ENCODE measurements around the gene CAPN5. TPM values are rescaled to one million over a fixed set of nuclear protein-coding genes. Genes with fewer than 3 reads are reported as not detected.

Gene CAPN5
- total and polyA plus RNA-seq, 2 experiments from 2014 or later: 10.2 to 32.2 TPM

DNA sequence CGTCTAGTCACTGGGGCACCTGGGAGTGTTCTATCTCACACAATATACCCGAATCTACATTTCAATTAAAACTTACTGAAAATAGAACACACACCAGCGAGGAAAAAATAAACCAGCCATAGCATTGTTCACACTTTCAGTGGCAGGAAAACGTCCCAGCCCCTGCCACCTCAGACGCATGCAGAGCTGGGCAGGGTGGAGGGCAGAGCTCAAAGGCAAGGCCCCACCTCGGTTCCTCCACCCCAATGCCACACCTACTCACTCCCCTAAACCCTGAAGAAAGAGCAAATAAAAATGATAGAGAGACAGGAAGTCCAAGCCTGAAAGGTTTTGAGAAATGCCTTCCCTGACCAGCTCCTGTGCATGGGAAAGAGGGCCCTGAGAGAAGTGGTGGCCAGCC, 17.7 kb upstream of the CAPN5 start (continued):
- TF ChIP-seq, protein P1, sequence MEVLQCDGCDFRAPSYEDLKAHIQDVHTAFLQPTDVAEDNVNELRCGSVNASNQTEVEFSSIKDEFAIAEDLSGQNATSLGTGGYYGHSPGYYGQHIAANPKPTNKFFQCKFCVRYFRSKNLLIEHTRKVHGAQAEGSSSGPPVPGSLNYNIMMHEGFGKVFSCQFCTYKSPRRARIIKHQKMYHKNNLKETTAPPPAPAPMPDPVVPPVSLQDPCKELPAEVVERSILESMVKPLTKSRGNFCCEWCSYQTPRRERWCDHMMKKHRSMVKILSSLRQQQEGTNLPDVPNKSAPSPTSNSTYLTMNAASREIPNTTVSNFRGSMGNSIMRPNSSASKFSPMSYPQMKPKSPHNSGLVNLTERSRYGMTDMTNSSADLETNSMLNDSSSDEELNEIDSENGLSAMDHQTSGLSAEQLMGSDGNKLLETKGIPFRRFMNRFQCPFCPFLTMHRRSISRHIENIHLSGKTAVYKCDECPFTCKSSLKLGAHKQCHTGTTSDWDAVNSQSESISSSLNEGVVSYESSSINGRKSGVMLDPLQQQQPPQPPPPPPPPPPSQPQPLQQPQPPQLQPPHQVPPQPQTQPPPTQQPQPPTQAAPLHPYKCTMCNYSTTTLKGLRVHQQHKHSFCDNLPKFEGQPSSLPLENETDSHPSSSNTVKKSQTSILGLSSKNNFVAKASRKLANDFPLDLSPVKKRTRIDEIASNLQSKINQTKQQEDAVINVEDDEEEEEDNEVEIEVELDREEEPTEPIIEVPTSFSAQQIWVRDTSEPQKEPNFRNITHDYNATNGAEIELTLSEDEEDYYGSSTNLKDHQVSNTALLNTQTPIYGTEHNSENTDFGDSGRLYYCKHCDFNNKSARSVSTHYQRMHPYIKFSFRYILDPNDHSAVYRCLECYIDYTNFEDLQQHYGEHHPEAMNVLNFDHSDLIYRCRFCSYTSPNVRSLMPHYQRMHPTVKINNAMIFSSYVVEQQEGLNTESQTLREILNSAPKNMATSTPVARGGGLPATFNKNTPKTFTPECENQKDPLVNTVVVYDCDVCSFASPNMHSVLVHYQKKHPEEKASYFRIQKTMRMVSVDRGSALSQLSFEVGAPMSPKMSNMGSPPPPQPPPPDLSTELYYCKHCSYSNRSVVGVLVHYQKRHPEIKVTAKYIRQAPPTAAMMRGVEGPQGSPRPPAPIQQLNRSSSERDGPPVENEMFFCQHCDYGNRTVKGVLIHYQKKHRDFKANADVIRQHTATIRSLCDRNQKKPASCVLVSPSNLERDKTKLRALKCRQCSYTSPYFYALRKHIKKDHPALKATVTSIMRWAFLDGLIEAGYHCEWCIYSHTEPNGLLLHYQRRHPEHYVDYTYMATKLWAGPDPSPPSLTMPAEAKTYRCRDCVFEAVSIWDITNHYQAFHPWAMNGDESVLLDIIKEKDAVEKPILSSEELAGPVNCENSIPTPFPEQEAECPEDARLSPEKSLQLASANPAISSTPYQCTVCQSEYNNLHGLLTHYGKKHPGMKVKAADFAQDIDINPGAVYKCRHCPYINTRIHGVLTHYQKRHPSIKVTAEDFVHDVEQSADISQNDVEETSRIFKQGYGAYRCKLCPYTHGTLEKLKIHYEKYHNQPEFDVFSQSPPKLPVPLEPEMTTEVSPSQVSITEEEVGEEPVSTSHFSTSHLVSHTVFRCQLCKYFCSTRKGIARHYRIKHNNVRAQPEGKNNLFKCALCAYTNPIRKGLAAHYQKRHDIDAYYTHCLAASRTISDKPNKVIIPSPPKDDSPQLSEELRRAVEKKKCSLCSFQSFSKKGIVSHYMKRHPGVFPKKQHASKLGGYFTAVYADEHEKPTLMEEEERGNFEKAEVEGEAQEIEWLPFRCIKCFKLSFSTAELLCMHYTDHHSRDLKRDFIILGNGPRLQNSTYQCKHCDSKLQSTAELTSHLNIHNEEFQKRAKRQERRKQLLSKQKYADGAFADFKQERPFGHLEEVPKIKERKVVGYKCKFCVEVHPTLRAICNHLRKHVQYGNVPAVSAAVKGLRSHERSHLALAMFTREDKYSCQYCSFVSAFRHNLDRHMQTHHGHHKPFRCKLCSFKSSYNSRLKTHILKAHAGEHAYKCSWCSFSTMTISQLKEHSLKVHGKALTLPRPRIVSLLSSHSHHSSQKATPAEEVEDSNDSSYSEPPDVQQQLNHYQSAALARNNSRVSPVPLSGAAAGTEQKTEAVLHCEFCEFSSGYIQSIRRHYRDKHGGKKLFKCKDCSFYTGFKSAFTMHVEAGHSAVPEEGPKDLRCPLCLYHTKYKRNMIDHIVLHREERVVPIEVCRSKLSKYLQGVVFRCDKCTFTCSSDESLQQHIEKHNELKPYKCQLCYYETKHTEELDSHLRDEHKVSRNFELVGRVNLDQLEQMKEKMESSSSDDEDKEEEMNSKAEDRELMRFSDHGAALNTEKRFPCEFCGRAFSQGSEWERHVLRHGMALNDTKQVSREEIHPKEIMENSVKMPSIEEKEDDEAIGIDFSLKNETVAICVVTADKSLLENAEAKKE (CRISPR knock-in tag; IDR thresholded peaks at IDR 0.05): no peak
- TF ChIP-seq EZH2 (IDR thresholded peaks at IDR 0.05; ENCODE audit: low read depth, unreplicated experiment): no peak
- TF ChIP-seq STAT1 (IDR thresholded peaks at IDR 0.05; ENCODE audit: unreplicated experiment): no peak
- no peak for TF ChIP-seq EZH2phosphoT487 (IDR thresholded peaks at IDR 0.05; ENCODE audit: unreplicated experiment)
- TF ChIP-seq ZNF331 (CRISPR knock-in tag; IDR thresholded peaks at IDR 0.05; ENCODE audit: low read depth): no peak
- TF ChIP-seq JUNB (IDR thresholded peaks at IDR 0.05; ENCODE audit: unreplicated experiment): no peak
- TF ChIP-seq POLR2AphosphoS5 (IDR thresholded peaks at IDR 0.05; ENCODE audit: low read depth): no peak
- TF ChIP-seq, protein P2, sequence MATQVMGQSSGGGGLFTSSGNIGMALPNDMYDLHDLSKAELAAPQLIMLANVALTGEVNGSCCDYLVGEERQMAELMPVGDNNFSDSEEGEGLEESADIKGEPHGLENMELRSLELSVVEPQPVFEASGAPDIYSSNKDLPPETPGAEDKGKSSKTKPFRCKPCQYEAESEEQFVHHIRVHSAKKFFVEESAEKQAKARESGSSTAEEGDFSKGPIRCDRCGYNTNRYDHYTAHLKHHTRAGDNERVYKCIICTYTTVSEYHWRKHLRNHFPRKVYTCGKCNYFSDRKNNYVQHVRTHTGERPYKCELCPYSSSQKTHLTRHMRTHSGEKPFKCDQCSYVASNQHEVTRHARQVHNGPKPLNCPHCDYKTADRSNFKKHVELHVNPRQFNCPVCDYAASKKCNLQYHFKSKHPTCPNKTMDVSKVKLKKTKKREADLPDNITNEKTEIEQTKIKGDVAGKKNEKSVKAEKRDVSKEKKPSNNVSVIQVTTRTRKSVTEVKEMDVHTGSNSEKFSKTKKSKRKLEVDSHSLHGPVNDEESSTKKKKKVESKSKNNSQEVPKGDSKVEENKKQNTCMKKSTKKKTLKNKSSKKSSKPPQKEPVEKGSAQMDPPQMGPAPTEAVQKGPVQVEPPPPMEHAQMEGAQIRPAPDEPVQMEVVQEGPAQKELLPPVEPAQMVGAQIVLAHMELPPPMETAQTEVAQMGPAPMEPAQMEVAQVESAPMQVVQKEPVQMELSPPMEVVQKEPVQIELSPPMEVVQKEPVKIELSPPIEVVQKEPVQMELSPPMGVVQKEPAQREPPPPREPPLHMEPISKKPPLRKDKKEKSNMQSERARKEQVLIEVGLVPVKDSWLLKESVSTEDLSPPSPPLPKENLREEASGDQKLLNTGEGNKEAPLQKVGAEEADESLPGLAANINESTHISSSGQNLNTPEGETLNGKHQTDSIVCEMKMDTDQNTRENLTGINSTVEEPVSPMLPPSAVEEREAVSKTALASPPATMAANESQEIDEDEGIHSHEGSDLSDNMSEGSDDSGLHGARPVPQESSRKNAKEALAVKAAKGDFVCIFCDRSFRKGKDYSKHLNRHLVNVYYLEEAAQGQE (IDR thresholded peaks at IDR 0.05; ENCODE audit: unreplicated experiment): no peak
- no peak for TF ChIP-seq NANOG (IDR thresholded peaks at IDR 0.05; ENCODE audit: borderline replicate concordance)

All from GM23338 (cell line).